Memory B cell (primary cell): Measurements from ENCODE around the gene AQP12B.
"Not testable (repeated sequence)": the region's sequence is repeated elsewhere in the genome, so short reads cannot be mapped to it uniquely, and the experiment has no call there.

Experiments used
- ATAC-seq: fragments of 150-1000 bp; cut with Tn5 transposase; 2 replicates; pipeline ENCODE4 v1.10.0; 2021; ENCODE audit warnings: low read depth, mild to moderate bottlenecking, moderate library complexity
- DNase-seq, 2 donors: peaks; one replicate each; pipeline ENCODE4 v3.0.0; 2022; ENCODE audit warnings: low spot score in 2 of 2
- H3K27ac Mint-ChIP-seq: one replicate; pipeline ENCODE4 v1.8.0; 2022; ENCODE audit warnings: mild to moderate bottlenecking, moderate library complexity, mixed read lengths
- H3K27me3 Mint-ChIP-seq: one replicate; pipeline ENCODE4 v1.8.0; 2022; ENCODE audit warnings: mixed read lengths
- H3K36me3 Mint-ChIP-seq: one replicate; pipeline ENCODE4 v1.8.0; 2022; ENCODE audit warnings: mild to moderate bottlenecking, mixed read lengths
- H3K4me1 Mint-ChIP-seq: one replicate; pipeline ENCODE4 v1.8.0; 2022; ENCODE audit warnings: mixed read lengths
- H3K4me3 Mint-ChIP-seq: one replicate; pipeline ENCODE4 v1.8.0; 2022; ENCODE audit warnings: mild to moderate bottlenecking, moderate library complexity, mixed read lengths
- H3K9me3 Mint-ChIP-seq: one replicate; pipeline ENCODE4 v1.8.0; 2022; ENCODE audit warnings: mixed read lengths

Gene AQP12B

DNA sequence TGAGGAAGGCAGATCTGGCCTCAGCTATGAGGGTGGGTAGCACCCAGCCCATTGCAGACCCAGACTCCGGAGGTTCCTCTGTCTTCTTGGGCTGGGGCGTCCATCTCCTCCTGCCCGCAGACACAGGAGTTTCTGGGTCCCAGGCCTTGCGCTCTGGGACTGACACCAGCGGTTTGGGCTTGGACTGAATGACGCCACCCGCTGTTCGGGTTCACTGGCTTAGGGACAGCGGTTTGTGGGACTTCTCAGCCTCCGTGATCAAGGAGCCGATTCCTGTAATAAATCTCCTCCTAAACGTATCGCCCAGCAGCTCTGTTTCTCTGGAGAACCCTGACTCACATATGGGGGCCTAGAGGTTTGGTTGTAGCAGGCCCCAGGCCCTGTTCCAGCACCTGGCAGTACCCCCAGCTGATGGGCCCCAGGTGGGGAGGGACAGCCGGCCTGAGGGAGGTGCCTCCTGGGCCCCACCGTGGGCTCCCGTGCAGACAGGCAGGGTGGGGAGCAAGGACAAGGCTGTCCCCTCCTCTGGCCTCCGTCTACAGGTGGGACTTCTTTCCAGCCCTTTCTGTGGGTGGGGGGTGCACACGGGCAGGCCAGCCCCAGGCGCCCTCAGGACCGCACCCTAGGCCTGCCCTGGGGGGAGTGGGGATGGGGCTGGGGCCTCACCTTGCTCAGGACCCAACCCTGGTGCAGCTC, 4.5 kb upstream of the AQP12B start:
- Mint-ChIP-seq H3K4me1 (peaks cover 3% of the 10 kb centered on the region), H3K27me3 (no peaks in the 10 kb centered on the region), H3K4me3 (no peak overlapping the region), H3K36me3 (no peaks in the 10 kb centered on the region), H3K9me3 (no peaks in the 10 kb centered on the region), H3K27ac (no peak overlapping the region)
- DNase-seq (no peak), ATAC-seq (no peak)

DNA sequence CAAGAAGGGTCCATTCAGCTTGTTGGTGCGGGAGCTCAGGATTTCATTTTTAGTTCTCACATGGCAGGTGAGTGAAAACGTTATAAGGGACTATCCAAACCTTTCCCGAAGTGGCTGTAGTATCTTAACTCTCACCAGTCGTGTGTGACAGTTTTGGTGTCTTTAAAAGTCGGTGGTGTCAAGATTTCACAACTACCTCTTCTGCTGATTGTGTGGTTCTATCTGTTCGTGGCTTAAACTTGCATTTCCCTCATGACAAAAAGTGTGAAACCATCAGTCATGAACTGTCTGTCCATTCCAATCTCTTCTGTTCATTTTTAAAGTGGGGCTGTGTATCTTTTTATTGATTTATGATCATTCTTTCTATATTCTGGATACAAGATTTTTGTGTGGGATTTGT, 3.8 kb upstream of the AQP12B start:
- no peak overlapping the region for H3K4me3 Mint-ChIP-seq
- no peaks in the 10 kb centered on the region for H3K36me3 Mint-ChIP-seq
- no peaks in the 10 kb centered on the region for H3K27me3 Mint-ChIP-seq
- H3K4me1 Mint-ChIP-seq: peaks cover 3% of the 10 kb centered on the region
- H3K27ac Mint-ChIP-seq: no peak overlapping the region
- H3K9me3 Mint-ChIP-seq: no peaks in the 10 kb centered on the region
- ATAC-seq (no peak), DNase-seq (no peak)

DNA sequence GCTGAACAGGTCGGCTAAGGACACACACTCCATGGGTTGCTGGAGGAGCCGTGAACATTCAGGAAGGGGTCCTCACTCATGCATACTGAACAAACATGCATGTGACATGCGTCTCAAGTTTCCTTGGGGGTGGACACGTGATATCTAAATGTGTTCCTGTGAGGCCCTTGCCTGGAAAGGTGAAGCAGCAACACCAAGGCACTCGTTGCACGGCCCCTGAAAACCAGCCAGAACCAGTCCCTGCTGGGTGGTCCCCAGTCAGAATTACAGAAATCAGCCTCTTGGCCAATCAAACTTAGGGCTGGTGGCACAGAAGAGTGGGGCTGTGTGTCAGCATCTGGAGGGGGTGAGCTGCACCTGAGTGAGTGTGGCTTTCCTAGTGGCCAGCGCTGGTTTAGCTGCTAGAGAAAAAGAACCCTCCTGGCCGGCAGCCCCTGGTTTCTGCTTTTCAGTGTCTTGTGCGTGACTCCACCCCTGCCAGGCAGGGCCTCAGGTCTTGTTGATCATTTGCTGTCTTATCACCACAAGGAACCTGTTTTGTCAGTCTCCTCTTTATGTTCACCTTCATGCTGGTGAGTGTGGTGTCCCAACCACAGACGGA, 3.2 kb upstream of the AQP12B start:
- Mint-ChIP-seq H3K27me3 (no peaks in the 10 kb centered on the region), H3K27ac (no peak overlapping the region), H3K36me3 (no peaks in the 10 kb centered on the region), H3K9me3 (no peaks in the 10 kb centered on the region), H3K4me3 (no peak overlapping the region), H3K4me1 (peaks cover 3% of the 10 kb centered on the region)
- ATAC-seq (no peak), DNase-seq (no peak)

DNA sequence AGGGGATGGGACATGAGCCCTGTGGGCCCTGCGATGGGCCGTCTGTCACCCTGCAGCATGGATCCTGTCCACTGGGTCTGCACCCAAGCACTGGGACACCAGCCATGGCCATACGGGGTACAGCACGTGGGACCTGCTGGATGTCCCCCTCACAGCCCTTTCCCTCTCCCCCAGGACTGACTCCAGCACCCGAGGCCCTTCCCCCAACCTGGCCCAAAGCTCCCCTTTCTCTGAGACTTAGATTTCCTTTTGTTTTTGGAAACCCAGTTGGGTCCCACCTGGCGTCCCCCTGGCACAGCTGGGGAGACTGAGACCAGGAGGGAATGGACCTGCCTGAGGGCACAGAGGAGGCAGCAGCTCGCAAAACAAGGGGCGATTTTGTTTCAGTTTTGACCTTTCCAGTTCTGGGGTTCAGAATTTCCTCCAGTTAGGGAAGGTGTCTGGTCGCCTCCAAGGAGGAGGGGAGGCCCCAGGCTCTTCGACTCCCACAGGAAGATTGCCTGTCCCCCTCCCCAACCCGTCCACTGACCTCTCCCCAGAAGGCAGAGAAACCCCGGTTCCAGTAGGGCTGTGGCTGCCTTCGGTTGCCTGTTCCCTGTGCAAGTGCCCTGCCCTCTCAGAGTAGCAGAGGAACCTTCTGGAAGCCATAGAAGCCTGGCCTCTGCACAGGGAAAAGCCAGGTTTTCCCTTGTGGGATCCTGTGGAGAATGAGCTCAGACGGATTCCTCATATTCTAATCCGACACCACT, 1.5 kb upstream of the AQP12B start:
- ATAC-seq, DNase-seq, H3K36me3 Mint-ChIP-seq, H3K27me3 Mint-ChIP-seq, H3K4me1 Mint-ChIP-seq, H3K4me3 Mint-ChIP-seq, H3K9me3 Mint-ChIP-seq, H3K27ac Mint-ChIP-seq: not testable (repeated sequence)

DNA sequence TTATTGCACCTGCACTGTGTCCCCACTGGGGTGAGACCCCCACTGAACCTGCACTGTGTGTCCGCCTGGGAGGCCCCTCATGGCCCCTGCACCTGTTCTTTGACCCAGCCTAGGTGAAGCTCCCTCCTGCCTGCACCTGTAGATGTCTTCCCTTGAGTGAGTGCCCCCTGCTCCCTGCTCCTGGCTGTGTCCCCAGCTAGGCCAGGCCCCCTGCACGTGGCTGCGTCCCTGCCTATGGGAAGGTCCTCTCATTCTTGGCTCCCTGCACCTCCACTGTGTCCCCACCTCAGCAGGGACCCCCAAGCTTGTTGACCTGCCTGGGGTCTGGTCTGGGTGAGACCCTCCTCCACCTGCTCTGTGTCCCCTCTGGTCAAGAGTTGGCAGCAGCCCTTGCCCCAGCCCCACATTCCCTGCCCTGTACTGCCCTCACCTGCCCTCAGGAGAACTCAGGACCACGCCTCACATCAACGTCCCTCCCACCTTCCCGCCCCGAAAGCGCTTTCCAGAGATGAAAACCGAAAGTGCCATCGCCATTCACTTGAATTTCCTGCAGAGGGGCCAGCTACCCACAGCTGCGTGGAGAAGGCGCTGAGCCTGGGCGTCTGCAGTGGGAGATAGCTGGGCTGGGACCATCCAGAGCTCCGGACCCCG, 769 bp upstream of the AQP12B start:
- not testable (repeated sequence) for H3K36me3 Mint-ChIP-seq, H3K4me3 Mint-ChIP-seq

DNA sequence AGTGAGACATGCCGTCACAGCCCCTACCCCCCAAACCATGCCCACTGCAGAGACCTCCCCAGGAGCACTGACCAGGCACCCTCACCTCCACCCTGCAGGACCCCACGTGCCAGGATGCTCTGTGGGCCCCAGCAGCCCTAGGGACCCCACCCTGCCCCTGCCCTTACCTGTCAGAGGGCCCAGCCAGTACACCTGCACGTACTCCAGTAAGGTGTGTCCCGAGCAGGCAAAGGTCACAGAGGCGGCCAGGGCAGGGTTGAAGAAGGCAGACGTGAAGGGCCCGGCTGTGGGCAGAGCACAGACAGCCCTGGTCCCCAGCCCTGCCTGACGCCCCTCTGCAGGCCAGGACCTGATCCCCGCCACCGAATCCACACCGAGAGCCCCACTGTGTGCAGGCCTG, 2.5 kb downstream of the AQP12B start:
- not testable (repeated sequence) for H3K4me3 Mint-ChIP-seq, H3K36me3 Mint-ChIP-seq, H3K27ac Mint-ChIP-seq, DNase-seq, ATAC-seq, H3K27me3 Mint-ChIP-seq, H3K4me1 Mint-ChIP-seq, H3K9me3 Mint-ChIP-seq

More for the DNA sequence above, 769 bp upstream of the AQP12B start:
- not testable (repeated sequence) for ATAC-seq, DNase-seq, H3K27ac Mint-ChIP-seq, H3K4me1 Mint-ChIP-seq, H3K9me3 Mint-ChIP-seq, H3K27me3 Mint-ChIP-seq

DNA sequence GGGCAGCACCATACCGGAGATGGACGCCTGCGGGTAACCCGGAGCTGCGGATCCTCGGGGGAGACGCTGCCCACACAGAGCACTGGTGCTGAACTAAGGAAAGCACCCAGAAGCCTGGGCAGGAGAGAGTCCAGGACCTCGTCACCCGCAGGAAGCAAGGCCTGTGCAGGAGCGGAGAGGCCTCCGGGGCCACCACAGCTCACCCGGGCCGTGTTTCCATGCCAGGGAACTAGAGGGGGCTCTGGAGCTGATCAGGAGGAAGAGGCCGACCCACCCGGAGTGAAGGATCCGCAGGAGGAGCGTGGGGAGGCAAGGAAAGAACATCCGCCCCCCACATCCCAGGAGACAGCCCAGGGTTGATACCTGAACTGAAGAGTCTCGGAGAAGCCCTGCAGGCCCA, 3.8 kb downstream of the AQP12B start:
- H3K4me1 Mint-ChIP-seq, H3K27ac Mint-ChIP-seq, ATAC-seq, H3K36me3 Mint-ChIP-seq, H3K27me3 Mint-ChIP-seq, DNase-seq, H3K9me3 Mint-ChIP-seq, H3K4me3 Mint-ChIP-seq: not testable (repeated sequence)

DNA sequence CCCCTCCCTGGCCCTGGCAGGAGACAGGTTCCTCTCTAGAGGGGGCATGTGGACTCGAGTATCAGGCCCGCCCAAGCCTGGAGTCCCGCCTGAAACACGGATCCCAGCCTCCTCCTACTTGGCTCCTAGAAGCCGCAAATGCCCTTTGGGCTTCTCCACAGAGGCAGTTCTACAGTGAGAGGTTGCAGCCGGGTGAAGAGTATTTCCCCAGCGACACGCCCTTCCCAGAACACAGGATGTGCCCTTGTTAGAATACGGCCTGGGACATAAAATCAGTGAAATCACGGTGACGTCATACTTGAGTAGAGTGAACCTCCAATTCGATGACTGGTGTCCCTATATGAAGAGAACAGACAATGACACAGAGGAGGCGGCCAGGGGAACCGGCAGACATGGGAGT, 4.6 kb downstream of the AQP12B start:
- H3K4me1 Mint-ChIP-seq, H3K4me3 Mint-ChIP-seq, DNase-seq, ATAC-seq, H3K36me3 Mint-ChIP-seq, H3K27ac Mint-ChIP-seq, H3K9me3 Mint-ChIP-seq, H3K27me3 Mint-ChIP-seq: not testable (repeated sequence)

DNA sequence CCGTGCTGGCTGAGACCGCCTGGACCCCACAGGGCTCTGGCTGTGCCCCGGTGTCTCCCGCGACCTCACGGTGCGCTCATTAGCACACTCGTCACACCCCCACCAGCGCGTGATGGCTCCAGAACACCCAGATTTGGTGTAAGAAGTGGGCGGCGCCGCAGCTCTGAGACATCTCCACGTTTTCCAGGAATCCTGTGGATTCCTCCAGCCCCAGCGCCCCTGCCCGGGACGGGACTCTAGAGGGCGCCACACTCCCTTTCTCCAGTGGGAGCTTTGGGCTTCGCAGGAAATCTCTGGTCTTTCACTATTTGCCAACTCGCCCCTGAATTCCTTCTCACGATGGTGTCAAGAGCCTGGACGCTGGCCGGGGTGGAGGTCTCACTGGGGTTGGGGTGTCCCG, 7.3 kb downstream of the AQP12B start:
- not testable (repeated sequence) for DNase-seq, H3K9me3 Mint-ChIP-seq, H3K36me3 Mint-ChIP-seq, ATAC-seq, H3K4me1 Mint-ChIP-seq, H3K27me3 Mint-ChIP-seq, H3K4me3 Mint-ChIP-seq, H3K27ac Mint-ChIP-seq

DNA sequence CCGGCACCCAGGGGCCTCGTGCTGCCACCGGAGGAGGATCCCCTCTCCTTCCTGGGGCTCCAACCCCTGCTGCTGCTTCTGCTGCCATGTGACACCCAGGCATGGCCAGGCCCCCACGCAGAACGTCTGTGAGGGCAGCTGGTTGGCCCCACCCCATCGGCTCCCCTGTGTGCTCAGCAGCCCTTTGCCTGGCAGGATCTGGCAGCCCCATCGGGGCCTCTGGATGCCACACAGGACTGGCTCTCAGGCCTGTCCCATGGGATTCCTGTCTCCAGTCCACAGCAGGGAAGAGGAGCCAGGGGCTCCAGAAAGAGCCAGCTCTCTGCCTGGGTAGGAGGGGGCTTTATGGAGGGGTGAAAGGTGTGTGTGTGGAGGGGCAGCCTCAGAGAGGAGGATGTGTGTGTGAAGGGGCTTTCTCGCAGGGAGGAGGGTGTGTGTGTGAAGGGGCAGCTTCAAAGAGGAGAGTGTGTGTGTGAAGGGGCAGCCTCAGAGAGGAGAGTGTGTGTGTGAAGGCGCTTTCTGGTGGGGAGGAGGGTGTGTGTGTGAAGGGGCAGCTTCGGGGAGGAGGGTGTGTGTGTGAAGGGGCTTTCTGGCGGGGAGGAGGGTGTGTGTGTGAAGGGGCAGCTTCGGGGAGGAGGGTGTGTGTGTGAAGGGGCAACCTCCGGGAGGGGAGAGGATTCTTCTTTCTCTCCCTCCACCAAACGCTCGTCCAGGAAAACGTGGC, 8.1 kb downstream of the AQP12B start:
- not testable (repeated sequence) for H3K36me3 Mint-ChIP-seq, ATAC-seq, H3K4me1 Mint-ChIP-seq, H3K9me3 Mint-ChIP-seq, H3K27ac Mint-ChIP-seq, H3K27me3 Mint-ChIP-seq, H3K4me3 Mint-ChIP-seq, DNase-seq

DNA sequence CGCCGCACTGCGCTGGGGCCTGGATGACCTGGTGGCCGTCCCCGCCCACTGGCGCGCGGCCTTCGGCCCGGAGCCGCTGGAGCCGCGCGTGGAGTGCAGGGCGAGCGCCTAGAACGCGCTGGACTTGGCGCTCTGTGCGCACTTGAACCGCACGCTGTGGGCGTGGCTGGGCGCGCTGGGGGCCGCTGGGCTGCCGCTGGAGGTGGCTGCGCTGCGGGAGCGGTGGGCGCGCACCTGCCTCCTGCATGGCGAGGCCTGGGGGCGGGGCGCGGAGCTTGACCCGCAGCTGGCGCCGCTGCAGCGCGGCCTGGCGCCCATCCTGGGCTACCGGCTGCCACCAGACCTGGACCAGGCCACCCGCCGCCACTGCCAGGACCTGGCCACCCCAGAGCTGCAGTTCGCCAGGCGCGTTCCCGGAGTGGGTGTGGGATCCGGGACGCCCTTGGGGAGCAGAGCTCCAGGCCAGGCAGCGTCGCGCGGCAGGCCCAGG, 9.9 kb downstream of the AQP12B start:
- H3K9me3 Mint-ChIP-seq: no peaks in the 10 kb centered on the region
- H3K36me3 Mint-ChIP-seq: no peaks in the 10 kb centered on the region
- no peak overlapping the region for H3K4me3 Mint-ChIP-seq
- peaks cover 8% of the 10 kb centered on the region for H3K27me3 Mint-ChIP-seq
- no peak for DNase-seq
- no peak overlapping the region for H3K27ac Mint-ChIP-seq
- H3K4me1 Mint-ChIP-seq: no peaks in the 10 kb centered on the region
- no peak for ATAC-seq

DNA sequence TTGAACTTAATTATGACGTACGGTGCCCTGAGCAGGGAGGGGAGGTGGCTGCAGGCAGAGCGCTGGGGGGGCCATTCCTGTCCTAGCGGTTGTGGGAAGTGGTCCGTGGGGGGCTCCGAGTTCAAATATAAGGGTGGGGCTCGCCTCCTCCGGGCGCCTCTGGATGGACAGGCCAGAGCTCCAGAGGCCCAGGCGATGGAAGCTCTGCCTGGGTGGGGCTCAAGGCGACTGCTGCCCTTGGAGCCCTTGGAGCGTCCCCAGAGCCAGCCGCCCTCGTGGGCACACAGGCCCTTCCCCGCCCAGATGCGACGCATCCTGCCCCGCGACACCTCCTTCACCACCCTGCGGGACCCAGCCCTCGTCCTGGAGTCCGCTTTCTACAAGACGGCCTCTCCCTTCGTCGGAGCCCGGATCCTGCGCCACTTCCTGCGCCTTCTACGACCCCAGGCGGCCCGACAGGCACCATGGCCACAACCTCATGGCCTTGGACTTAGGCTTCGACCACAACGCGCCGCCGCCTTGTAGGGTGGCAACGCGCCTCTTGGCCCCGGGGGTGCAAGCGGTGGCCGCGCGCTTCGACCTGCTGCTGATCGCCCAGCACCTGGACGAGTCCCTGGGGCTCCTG, 10.5 kb downstream of the AQP12B start:
- Mint-ChIP-seq H3K36me3 (no peaks in the 10 kb centered on the region), H3K4me1 (no peaks in the 10 kb centered on the region), H3K4me3 (no peak overlapping the region), H3K27me3 (peaks cover 10% of the 10 kb centered on the region), H3K9me3 (no peaks in the 10 kb centered on the region), H3K27ac (no peak overlapping the region)
- DNase-seq (no peak), ATAC-seq (no peak)

DNA sequence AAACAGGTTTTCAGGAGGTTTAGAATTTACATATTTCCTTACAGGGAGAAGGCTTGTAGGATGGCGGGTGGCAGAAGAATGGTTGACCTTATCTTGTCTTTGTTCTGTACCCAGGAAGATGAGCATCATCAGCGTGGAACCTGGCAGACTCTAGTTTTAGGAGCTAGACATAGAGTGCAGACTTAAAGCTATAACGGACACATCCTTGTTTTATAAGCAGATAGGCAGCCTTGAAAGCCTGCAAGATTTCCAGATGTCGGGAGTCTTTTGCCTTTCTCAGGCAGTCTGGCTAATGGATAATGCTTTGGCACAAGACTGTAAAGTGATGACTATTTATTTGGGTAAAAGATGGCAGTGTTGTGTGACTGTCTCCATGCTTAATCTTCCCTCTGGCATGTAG, 11.7 kb downstream of the AQP12B start:
- Mint-ChIP-seq H3K27me3 (peaks cover 14% of the 10 kb centered on the region), H3K27ac (no peak overlapping the region), H3K36me3 (peaks cover 2% of the 10 kb centered on the region), H3K4me3 (no peak overlapping the region), H3K4me1 (no peaks in the 10 kb centered on the region), H3K9me3 (peaks cover 4% of the 10 kb centered on the region)
- DNase-seq (no peak), ATAC-seq (no peak)
